Heart left ventricle (tissue), 13 donors: ENCODE data around the gene SLC1A4.

Source experiments
- POLR2A ChIP-seq, 2 donors: fragments of 450-650 bp; IDR thresholded peaks; one replicate each; pipeline ENCODE4 v1.6.1; 2017; ENCODE audit warnings: antibody characterized with exemption in 2 of 2, mild to moderate bottlenecking in 2 of 2, moderate library complexity in 2 of 2
- TF ChIP-seq, protein P1 (sequence below), 12 donors: fragments of 200-600 bp; sonication (generic) in 4 of 12; IDR thresholded peaks; one replicate each; pipeline versions ENCODE4 v1.5.0 to v1.8.0; 2018 to 2022; ENCODE audit warnings: antibody characterized with exemption in 12 of 12, mild to moderate bottlenecking in 5 of 12
- donor health status: ischemic (EF 13 %, LVEDD 7.1; RV severe dilation, severe dysfunction).
- donor health status: DM: no; HTN: yes; CAD: no.
- donor health status: DM: no; HTN: no; CAD: no.
- donor health status: ischemic (EF 25% LVEDD 6.9; RV normal size, moderate dysfunction).
- donor health status: ischemic (EF 25% LVEDD 5.7; RV mildly dilated, moderate dysfunction).
- donor health status: ischemic (EF 35%, LVEDD 5.7; RV mildly dilated, moderate dysfunction).
- donor health status: nonischemic (EF 11% LVEDD 7.7; RV severe dilation, severe dysfunction).
- donor health status: DM: yes; HTN: yes; CAD: no.
- donor health status: PGD.
- donor health status: ischemic (EF 29% LVEDD 5.4; RV normal size, mild dysfunction).
- donor health status: nonischemic (EF 23%, LVEDD 6.1; RV moderate dilation, normal function).

DNA sequence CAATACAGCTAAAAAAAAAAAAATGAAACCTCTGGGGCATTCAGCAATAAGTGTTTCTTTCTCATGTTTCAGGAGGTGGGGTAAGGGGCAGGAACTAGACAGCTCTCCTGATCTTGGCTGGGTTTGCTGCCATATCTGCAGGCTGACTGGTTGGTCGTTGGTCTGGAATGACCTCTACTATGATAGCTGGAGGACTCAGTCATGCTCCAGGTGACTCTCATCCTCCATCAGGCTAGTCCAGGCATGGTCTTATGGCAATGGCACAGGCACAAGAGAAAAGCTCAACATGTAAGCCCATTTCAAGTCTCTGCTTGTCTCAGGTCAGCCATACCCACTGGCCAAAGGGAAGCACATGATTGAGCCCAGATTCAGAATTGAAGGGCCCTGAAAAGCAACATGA, 9.5 kb upstream of the SLC1A4 start:
- TF ChIP-seq, protein P1, sequence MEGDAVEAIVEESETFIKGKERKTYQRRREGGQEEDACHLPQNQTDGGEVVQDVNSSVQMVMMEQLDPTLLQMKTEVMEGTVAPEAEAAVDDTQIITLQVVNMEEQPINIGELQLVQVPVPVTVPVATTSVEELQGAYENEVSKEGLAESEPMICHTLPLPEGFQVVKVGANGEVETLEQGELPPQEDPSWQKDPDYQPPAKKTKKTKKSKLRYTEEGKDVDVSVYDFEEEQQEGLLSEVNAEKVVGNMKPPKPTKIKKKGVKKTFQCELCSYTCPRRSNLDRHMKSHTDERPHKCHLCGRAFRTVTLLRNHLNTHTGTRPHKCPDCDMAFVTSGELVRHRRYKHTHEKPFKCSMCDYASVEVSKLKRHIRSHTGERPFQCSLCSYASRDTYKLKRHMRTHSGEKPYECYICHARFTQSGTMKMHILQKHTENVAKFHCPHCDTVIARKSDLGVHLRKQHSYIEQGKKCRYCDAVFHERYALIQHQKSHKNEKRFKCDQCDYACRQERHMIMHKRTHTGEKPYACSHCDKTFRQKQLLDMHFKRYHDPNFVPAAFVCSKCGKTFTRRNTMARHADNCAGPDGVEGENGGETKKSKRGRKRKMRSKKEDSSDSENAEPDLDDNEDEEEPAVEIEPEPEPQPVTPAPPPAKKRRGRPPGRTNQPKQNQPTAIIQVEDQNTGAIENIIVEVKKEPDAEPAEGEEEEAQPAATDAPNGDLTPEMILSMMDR (IDR thresholded peaks at IDR 0.05) = no peak
- TF ChIP-seq POLR2A (IDR thresholded peaks at IDR 0.05) = no peak
